ENCODE results near the gene UPK1B.
"Not testable (repeated sequence)": the region's sequence is repeated elsewhere in the genome, so short reads cannot be mapped to it uniquely, and the experiment has no call there.

Gene UPK1B

DNA sequence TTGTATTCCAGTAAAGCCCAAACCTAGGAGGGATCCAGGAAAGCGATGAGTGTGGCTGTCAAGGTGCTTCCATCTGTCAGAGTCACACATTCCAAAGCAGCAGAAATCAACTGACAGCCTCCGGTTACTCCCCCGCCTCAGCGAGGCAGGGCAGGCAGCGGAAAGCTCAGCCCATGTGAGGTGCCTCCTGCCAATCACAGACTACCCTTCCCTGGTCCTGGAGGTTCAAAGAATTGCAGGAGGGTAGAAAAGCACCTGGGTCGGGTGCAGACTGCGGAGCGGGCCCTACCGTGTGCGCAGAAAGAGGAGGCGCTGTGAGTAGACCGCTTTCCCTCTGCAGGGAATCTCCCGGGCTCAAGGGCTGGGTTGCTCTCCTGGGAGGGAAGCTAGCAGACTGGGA is at the start of gene UPK1B:
TSS of gene UPK1B (plus strand) at position 274 of the 400 bp plus-strand sequence. CDS start 13,144 bp downstream, outside the sequence.
- no peak for DNase-seq

DNA sequence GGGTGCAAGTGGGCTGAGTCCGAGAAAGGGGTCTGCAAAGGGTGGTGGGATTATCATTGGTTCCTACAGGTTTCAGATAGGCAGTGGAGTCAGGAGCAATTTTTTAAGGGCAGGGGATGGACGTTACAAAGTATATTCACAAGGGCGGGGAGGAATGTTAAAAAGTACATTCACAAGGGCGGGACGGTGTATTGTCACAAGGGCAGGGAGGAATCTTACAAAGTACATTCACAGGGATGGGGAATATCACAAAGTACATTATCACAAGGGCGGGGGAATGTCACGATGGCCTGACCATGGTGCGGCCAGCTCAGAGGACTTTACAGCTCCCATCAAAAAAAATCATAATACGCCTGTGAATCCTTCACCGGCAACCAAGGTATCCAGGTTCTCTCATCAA is 48.1 kb upstream of the UPK1B start:
- no peak for DNase-seq

DNA sequence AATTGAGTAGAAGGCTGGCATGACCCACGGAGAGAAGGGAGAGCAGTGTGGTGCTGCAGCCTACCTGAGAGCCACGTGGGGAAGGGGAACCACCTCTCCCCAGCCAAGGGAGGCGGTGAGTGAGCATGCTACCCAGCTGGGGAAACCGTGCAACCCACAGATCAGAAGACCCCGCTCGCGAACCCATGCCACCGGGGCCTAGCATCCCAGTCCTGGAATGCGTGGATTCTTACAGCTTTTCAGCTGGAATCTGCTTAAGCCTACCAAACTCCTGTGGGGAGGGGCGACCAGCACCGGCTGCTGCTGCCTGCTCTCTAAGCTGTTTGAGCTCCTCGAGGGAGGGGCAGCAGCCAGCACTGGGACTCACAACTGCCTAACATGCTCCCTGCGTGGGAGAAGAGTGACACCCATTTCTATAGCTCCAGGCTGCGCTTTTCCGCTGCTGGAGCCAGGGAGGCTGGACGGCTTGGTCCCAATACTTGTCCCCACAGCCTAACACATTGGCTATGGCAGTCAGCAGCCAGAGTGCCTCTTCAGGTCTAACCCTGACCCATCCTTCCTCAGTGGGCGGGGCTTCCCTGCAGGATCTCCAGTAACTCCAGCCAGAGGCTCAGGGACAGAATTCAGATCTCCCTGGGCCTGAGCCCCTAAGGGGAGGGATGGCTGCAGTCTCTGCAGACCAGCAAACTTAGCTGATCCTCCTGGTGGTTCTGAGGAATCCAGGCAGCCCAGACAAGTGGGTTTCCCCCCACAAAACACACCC is 47.5 kb upstream of the UPK1B start:
- DNase-seq, result no peak

- DNase-seq, result not testable (repeated sequence)
Observed at GRCh38 chr3:119130291-119130690, 43.1 kb upstream of the UPK1B start.

DNA sequence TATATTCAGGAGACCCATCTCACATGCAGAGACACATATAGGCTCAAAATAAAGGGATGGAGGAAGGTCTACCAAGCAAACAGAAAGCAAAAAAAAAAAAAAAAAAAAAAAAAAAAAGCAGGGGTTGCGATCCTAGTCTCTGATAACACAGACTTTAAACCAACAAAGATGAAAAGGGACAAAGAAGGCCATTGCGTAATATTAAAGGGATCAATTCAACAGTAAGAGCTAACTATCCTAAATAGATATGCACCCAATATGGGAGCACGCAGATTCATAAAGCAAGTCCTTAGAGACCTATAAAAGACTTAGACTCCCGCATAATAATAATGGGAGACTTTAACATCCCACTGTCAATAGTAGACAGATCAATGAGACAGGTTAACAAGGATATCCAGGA is 41.1 kb upstream of the UPK1B start:
- not testable (repeated sequence) for DNase-seq

DNA sequence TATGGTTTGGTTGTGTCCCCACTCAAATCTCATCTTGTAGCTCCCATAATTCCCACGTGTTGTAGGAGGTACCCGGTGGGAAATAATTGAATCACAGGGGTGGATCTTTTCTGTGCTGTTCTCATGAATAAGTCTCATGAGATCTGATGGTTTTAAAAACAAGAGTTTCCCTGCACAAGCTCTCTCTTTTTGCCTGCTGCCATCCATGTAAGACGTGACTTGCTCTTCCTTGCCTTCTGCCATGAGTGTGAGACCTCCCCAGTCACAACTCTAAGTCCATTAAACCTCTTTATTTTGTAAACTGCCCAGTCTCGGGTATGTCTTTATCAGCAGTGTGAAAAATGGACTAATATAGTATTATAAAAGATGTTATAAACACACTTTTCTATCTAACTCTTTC is 34.0 kb upstream of the UPK1B start:
- not testable (repeated sequence) for DNase-seq

DNA sequence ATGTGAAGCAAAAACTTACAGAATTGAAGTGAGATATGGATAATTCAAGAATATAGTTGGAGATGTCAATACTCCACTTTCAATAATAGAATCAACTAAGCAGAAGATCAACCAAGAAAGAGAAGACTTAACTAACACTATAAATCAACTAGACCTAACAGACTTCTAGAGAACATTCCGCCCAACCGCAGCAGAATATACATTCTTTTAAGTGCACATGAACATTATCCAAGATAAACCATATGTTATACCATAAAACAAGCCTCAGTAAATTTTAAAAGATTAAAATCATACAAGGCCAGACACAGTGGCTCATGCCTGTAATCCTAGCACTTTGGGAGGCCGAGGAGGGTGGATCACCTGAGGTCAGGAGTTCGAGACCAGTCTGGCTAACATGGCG is 32.9 kb upstream of the UPK1B start:
- DNase-seq, result no peak

DNA sequence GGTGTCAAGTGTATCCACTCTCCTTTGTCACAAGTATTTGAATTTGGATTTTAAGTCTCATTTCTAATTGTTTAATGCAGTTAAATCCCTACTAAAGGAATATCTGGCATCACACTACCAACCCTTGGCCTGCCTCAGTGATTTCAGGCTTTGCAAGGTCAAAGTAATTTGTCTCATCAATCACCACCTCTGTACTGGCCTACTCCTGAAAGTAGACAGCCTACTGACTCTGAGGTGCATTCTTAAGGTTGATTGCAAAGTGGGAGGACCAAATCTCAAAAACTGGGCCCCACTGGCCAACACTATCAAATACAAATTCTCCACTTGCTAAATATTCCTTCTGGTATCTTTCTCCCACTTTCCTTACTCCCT is 28.3 kb upstream of the UPK1B start:
- DNase-seq, result no peak

- peak; percentile 2 for DNase-seq
Observed at GRCh38 chr3:119145500-119146167, 27.8 kb upstream of the UPK1B start, which contains the start of gene TEX55. Gene TEX55 (plus strand): TSS chr3:119146165. CDS start chr3:119146190, 25 bp downstream.

- no peak for DNase-seq
Observed at GRCh38 chr3:119146578-119147375, 26.6 kb upstream of the UPK1B start.

GRCh38 chr3:119147494-119147893 is 25.9 kb upstream of the UPK1B start:
- DNase-seq, result no peak

- DNase-seq, result no peak
Observed at GRCh38 chr3:119148493-119149180, 24.8 kb upstream of the UPK1B start.

GRCh38 chr3:119149484-119149883 is 23.9 kb upstream of the UPK1B start:
- DNase-seq, result no peak

DNA sequence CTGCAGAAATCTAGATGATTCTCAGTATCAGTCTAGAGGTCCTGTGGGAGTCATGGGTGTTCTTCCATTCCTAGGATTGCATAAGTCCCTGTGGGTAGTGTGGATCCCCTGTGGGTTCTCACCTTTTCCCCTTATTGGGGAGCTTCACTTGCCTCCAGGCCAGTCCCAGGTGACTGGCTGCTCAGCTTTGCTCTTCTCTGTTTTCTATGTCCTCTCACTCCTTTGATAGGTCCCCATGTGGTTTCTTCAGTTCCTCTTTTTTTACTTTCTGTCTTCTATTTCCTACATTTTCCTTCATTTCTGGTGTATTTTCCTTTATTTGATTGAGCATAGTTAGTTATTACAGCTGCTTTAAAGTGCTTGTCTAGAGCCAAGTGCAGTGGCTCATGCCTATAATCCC is 16.5 kb upstream of the UPK1B start:
- no peak for DNase-seq

GRCh38 chr3:119157971-119158370 is 15.4 kb upstream of the UPK1B start:
- DNase-seq, result no peak

DNA sequence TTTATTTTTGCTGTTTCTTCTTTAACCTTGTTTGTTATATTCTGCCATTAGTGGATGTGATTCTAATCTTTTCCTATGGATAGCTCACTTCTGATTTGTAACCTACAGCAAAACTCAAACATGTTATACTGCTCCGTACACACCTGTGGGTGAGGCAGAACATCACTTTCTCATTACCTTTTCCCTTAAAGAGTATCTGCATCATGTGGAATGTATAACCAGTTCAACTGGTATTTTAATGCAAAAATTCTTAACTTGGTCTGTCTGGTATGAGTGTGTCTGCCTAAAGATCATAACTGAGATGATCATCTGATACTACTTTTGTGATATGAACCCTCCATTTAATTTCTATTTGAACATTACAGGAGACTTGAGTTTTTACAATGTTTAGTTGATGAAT is 13.0 kb upstream of the UPK1B start:
- DNase-seq, result no peak

- no peak for DNase-seq
Observed at GRCh38 chr3:119160815-119161214, 12.6 kb upstream of the UPK1B start.

- no peak for DNase-seq
Observed at GRCh38 chr3:119161240-119161639, 12.2 kb upstream of the UPK1B start.

DNA sequence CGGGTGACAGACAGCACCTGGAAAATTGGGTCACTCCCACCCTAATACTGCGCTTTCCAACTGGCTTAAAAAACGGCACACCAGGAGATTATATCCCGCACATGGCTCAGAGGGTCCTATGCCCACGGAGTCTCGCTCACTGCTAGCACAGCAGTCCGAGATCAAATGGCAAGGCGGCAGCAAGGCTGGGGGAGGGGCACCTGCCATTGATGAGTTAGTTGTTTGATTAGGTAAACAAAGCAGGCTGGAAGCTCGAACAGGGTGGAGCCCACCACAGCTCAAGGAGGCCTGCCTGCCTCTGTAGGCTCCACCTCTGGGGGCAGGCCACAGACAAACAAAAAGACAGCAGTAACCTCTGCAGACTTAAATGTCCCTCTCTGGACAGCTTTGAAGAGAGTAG is 8.7 kb upstream of the UPK1B start:
- DNase-seq, result not testable (repeated sequence)

DNA sequence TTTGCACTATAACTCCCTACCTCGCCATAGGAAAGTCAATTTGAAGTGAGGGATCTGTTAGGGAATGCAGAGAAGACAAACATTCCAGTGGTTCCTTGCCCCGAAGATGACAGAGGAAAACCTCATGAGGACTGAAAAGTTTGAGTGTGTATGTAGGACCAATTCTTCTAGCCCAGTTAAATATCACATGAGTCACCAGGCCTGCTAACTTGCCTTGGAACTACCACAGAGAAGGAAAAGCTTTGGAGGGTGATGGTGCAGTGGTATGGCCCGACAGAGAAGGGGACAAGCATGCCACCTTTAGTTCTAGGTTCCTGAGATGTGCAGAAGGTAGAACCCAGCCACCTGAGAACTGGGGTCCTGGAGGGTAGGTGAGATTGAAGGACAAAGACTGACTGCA is 2.6 kb upstream of the UPK1B start:
- no peak for DNase-seq

- DNase-seq, result no peak
Observed at GRCh38 chr3:119175872-119176756, 2.7 kb downstream of the UPK1B start.

- no peak for DNase-seq
Observed at GRCh38 chr3:119176778-119177177, 3.4 kb downstream of the UPK1B start.
